ENCODE data around the gene SRRM4. TPM values are rescaled to one million over a fixed set of nuclear protein-coding genes. Genes with fewer than 3 reads are reported as not detected.

SRRM4 gene
- total RNA-seq, 1 experiment from 2014 or later: 1.4 TPM

DNA sequence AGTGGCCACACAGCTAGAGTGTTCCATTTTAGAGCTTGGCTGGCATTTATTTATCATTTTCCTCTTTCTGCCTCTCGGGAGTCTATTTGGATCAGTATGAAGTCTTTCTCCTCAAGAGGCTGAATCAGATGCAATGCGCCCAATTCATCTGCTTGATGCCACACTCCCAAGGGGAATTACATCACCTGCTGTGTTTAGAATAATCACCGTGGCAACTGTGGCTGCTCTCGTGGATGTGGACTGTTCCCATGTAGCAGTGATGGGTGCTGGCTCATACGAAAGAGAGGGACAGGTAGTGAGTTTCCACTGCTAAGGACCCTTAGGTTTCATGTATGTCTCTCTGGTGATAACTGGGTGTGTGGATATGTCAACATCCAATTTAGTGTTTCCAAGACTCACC lies 70.7 kb downstream of the SRRM4 start:
- Histone ChIP-seq H2AK5ac (ENCODE audit: insufficient read length, low read length) (no peak overlapping the region), H4K5ac (ENCODE audit: insufficient read length, low read depth, low read length) (no peak overlapping the region), H3K23ac (ENCODE audit: insufficient read length, low read depth, low read length) (no peak overlapping the region), H2BK120ac (ENCODE audit: low read depth, low read length, poor library complexity, severe bottlenecking) (no peak overlapping the region), H3K4me2 (ENCODE audit: insufficient read depth, insufficient read length, low read length) (no peak overlapping the region), H3T11ph (ENCODE audit: low read length) (no peak overlapping the region), H3K18ac (ENCODE audit: insufficient read length, low read depth, low read length) (no peak overlapping the region), H3K79me1 (ENCODE audit: insufficient read depth, low read depth, low read length, poor library complexity, severe bottlenecking) (no peaks in the 10 kb centered on the region), H4K20me1 (ENCODE audit: control insufficient read depth, insufficient read depth, insufficient read length) (no peaks in the 10 kb centered on the region), H2BK12ac (ENCODE audit: insufficient read length, low read depth, low read length) (no peak overlapping the region), H3K4me1 (ENCODE audit: insufficient read depth, low read length) (no peaks in the 10 kb centered on the region), H3K23me2 (ENCODE audit: insufficient read length, low read depth, low read length, poor library complexity, severe bottlenecking) (no peaks in the 10 kb centered on the region), H4K91ac (ENCODE audit: insufficient read length, low read depth, low read length) (no peak overlapping the region), H3K14ac (ENCODE audit: insufficient read depth, low read length) (no peak overlapping the region), H4K8ac (replicated peaks; ENCODE audit: insufficient read length, low read depth, low read length) (no peak overlapping the region), H3K9me3 (ENCODE audit: control insufficient read depth, low read depth, low read length) (no peaks in the 10 kb centered on the region), H2BK15ac (ENCODE audit: low read depth, low read length) (no peak overlapping the region), H2AFZ (ENCODE audit: low read length) (no peak overlapping the region), H3K9ac (ENCODE audit: extremely low read depth, insufficient read length, low read length) (no peak overlapping the region), H3K27me3 (ENCODE audit: insufficient read depth, low read length) (no peaks in the 10 kb centered on the region), H2BK5ac (ENCODE audit: insufficient read length, low read length) (no peak overlapping the region), H3K56ac (ENCODE audit: insufficient read length, low read depth, low read length) (no peak overlapping the region), H3K27ac (ENCODE audit: insufficient read length, low read depth, low read length) (no peak overlapping the region), H2BK20ac (ENCODE audit: low read depth, low read length, poor library complexity, severe bottlenecking) (no peak overlapping the region), H3K79me2 (ENCODE audit: insufficient read depth, low read length) (no peaks in the 10 kb centered on the region), H3K4ac (ENCODE audit: low read depth, low read length) (no peak overlapping the region)
- H3K36me3 Mint-ChIP-seq (ENCODE audit: insufficient read depth in 1 of 3, low read depth in 3 of 3): peaks cover 0 to 4% (median 0%) of the 10 kb centered on the region in 3 experiments; a peak in 1 of 7 replicates
- no CpG with 5 or more reads among the region's 5 CpGs for WGBS (ENCODE audit: extremely low coverage, insufficient read length, low lambda C conversion rate)
- no peaks in the 10 kb centered on the region for H3K4me1 Mint-ChIP-seq
- peaks cover 3% of the 10 kb centered on the region; the same call in 1 of the 2 replicates for H3K27me3 Mint-ChIP-seq (ENCODE audit: low read depth)
- TF ChIP-seq, protein P1, sequence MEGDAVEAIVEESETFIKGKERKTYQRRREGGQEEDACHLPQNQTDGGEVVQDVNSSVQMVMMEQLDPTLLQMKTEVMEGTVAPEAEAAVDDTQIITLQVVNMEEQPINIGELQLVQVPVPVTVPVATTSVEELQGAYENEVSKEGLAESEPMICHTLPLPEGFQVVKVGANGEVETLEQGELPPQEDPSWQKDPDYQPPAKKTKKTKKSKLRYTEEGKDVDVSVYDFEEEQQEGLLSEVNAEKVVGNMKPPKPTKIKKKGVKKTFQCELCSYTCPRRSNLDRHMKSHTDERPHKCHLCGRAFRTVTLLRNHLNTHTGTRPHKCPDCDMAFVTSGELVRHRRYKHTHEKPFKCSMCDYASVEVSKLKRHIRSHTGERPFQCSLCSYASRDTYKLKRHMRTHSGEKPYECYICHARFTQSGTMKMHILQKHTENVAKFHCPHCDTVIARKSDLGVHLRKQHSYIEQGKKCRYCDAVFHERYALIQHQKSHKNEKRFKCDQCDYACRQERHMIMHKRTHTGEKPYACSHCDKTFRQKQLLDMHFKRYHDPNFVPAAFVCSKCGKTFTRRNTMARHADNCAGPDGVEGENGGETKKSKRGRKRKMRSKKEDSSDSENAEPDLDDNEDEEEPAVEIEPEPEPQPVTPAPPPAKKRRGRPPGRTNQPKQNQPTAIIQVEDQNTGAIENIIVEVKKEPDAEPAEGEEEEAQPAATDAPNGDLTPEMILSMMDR (conservative IDR thresholded peaks at IDR 0.05): no peak
- DNase-seq: no peak
- no peak overlapping the region for H3K4me3 Mint-ChIP-seq
- H3K27ac Mint-ChIP-seq: no peak overlapping the region
- H3K9me3 Mint-ChIP-seq: peaks cover 0 to 2% of the 10 kb centered on the region in 2 experiments; a peak in 1 of 5 replicates

All from H9 (cell line).